Right lobe of liver (tissue), 4 donors: Measurements from ENCODE around the gene ACTN2.

Experiments
- POLR2A ChIP-seq: fragments of 450-650 bp; IDR thresholded peaks from one replicate; pipeline ENCODE4 v1.6.1; 2017; ENCODE audit warnings: antibody characterized with exemption, mild to moderate bottlenecking
- TF ChIP-seq, protein P1 (sequence below), 4 donors: fragments of 200-600 bp in 3 of 4; fragments of 450-650 bp in 1 of 4; IDR thresholded peaks; one replicate each; pipeline versions ENCODE4 v1.5.1 to v1.8.0; 2016 to 2022; ENCODE audit warnings: antibody characterized with exemption in 4 of 4, mild to moderate bottlenecking in 2 of 4
- donor health status: DM: no; HTN: no; CAD: no.
- donor health status: DM: no; HTN: no; CAD: no.
- donor health status: DM: no; HTN: yes; CAD: no.

DNA sequence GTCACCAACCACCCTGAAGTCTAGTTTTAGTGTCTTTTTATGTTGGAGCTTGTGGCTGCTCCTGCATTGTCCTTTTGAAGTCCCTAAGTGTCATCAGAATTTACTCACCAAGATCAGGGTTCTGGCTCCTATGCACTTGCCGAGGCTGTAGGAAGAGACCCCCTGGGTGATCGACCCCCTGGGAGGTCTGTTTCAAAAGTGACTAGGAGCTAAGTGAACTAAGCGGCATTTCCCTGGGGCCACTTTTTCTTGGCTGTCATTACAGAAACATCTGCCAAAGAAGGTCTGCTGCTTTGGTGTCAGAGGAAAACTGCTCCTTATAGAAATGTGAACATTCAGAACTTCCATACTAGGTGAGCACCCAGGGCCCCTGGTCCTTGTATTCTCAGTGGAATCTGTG is 39.4 kb downstream of the ACTN2 start:
- no peak for TF ChIP-seq POLR2A
- TF ChIP-seq, protein P1, sequence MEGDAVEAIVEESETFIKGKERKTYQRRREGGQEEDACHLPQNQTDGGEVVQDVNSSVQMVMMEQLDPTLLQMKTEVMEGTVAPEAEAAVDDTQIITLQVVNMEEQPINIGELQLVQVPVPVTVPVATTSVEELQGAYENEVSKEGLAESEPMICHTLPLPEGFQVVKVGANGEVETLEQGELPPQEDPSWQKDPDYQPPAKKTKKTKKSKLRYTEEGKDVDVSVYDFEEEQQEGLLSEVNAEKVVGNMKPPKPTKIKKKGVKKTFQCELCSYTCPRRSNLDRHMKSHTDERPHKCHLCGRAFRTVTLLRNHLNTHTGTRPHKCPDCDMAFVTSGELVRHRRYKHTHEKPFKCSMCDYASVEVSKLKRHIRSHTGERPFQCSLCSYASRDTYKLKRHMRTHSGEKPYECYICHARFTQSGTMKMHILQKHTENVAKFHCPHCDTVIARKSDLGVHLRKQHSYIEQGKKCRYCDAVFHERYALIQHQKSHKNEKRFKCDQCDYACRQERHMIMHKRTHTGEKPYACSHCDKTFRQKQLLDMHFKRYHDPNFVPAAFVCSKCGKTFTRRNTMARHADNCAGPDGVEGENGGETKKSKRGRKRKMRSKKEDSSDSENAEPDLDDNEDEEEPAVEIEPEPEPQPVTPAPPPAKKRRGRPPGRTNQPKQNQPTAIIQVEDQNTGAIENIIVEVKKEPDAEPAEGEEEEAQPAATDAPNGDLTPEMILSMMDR (IDR thresholded peaks at IDR 0.05), result no peak
